DND-41 (cell line): ENCODE data around the gene MYCBP2.

ENCODE experiments used
- ATAC-seq: fragments of 200-7000 bp; cut with Tn5 transposase; 3 replicates; pipeline ENCODE4 v1.9.1; 2021; ENCODE audit warnings: low read depth; ENCODE audit not compliant: insufficient read depth
- DNase-seq: peaks from one replicate; pipeline ENCODE4 v3.0.0-alpha.2; 2020
- H2AFZ ChIP-seq: 2 replicates; pipeline ENCODE4 v1.6.0; 2012; ENCODE audit warnings: low read depth, low read length
- H3K27ac ChIP-seq: 2 replicates; pipeline ENCODE4 v1.5.1; 2012; ENCODE audit warnings: low read length, inconsistent platforms
- H3K27me3 ChIP-seq: fragments of 200-600 bp; sonication (generic); 2 replicates; pipeline ENCODE4 v1.6.0; 2012; ENCODE audit warnings: low read length, mild to moderate bottlenecking, inconsistent platforms; ENCODE audit not compliant: insufficient read depth, poor library complexity
- H3K36me3 ChIP-seq: 2 replicates; pipeline ENCODE4 v1.5.1; 2012; ENCODE audit warnings: low read length, inconsistent platforms; ENCODE audit not compliant: insufficient read depth
- H3K4me1 ChIP-seq: 2 replicates; pipeline ENCODE4 v1.5.1; 2012; ENCODE audit warnings: mild to moderate bottlenecking, low read length; ENCODE audit not compliant: insufficient read depth
- H3K4me2 ChIP-seq: 2 replicates; pipeline ENCODE4 v1.6.0; 2012; ENCODE audit warnings: mild to moderate bottlenecking, moderate library complexity, low read length, inconsistent platforms; ENCODE audit not compliant: insufficient read depth
- H3K4me3 ChIP-seq, 2 experiments: fragments of 200-600 bp in 1 of 2; shearing (Covaris generic) in 1 of 2; 2 replicates each; pipeline ENCODE4 v1.5.1; 2012 to 2016; ENCODE audit warnings: inconsistent platforms in 2 of 2, low read length in 2 of 2, mild to moderate bottlenecking in 2 of 2, low read depth in 1 of 2, moderate library complexity in 1 of 2
- H3K79me2 ChIP-seq: 2 replicates; pipeline ENCODE4 v1.6.0; 2012; ENCODE audit warnings: low read length, inconsistent platforms; ENCODE audit not compliant: insufficient read depth
- H3K9ac ChIP-seq: 2 replicates; pipeline ENCODE4 v1.6.0; 2012; ENCODE audit warnings: low read depth, mild to moderate bottlenecking, inconsistent platforms, low read length, moderate library complexity
- H3K9me3 ChIP-seq: 2 replicates; pipeline ENCODE4 v1.5.1; 2012; ENCODE audit warnings: low read length, moderate library complexity, mild to moderate bottlenecking, inconsistent platforms; ENCODE audit not compliant: insufficient read depth, severe bottlenecking
- H4K20me1 ChIP-seq: 2 replicates; pipeline ENCODE4 v1.6.0; 2012; ENCODE audit warnings: low read length; ENCODE audit not compliant: insufficient read depth
- EZH2 ChIP-seq: IDR thresholded peaks from 3 replicates; pipeline ENCODE4 v1.6.1; 2012; ENCODE audit warnings: borderline replicate concordance, low read depth, mild to moderate bottlenecking, moderate library complexity, low read length, inconsistent platforms; ENCODE audit not compliant: severe bottlenecking
- TF ChIP-seq, protein P1 (sequence below): IDR thresholded peaks from 2 replicates; pipeline ENCODE4 v1.5.1; 2012; ENCODE audit warnings: borderline replicate concordance, low read length, moderate library complexity, mild to moderate bottlenecking; ENCODE audit not compliant: poor library complexity, severe bottlenecking; ENCODE audit errors: extremely low read depth

MYCBP2 gene

DNA sequence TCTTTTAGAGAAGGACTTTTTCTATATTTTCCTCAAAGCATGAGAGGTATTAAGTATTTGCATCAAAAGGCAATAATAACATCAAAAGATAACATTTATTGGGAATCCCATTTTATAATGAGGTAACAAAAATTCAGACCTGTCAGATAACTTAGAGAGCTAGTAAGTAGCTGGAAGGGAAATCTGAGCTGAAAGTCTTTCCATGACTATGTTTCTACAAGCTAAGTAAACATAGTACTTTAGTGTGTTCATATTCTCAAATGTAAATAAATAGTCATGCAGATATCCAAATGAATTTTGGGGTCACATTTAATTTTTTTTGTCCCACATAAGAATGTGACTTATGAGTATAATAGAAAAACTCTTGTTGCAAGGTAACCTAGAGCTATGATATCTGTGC, 212.6 kb downstream of the MYCBP2 start:
- Histone ChIP-seq H2AFZ (no peak overlapping the region), H3K9me3 (peaks cover 7% of the 10 kb centered on the region), H3K4me3 (no peak overlapping the region), H3K79me2 (no peaks in the 10 kb centered on the region), H3K36me3 (peaks cover 48% of the 10 kb centered on the region), H3K27ac (no peak overlapping the region), H3K9ac (no peak overlapping the region), H4K20me1 (no peaks in the 10 kb centered on the region), H3K4me2 (no peak overlapping the region), H3K4me1 (no peaks in the 10 kb centered on the region), H3K27me3 (no peaks in the 10 kb centered on the region)
- ATAC-seq (no peak), DNase-seq (no peak)
- no peak for TF ChIP-seq EZH2
- TF ChIP-seq, protein P1, sequence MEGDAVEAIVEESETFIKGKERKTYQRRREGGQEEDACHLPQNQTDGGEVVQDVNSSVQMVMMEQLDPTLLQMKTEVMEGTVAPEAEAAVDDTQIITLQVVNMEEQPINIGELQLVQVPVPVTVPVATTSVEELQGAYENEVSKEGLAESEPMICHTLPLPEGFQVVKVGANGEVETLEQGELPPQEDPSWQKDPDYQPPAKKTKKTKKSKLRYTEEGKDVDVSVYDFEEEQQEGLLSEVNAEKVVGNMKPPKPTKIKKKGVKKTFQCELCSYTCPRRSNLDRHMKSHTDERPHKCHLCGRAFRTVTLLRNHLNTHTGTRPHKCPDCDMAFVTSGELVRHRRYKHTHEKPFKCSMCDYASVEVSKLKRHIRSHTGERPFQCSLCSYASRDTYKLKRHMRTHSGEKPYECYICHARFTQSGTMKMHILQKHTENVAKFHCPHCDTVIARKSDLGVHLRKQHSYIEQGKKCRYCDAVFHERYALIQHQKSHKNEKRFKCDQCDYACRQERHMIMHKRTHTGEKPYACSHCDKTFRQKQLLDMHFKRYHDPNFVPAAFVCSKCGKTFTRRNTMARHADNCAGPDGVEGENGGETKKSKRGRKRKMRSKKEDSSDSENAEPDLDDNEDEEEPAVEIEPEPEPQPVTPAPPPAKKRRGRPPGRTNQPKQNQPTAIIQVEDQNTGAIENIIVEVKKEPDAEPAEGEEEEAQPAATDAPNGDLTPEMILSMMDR: no peak

DNA sequence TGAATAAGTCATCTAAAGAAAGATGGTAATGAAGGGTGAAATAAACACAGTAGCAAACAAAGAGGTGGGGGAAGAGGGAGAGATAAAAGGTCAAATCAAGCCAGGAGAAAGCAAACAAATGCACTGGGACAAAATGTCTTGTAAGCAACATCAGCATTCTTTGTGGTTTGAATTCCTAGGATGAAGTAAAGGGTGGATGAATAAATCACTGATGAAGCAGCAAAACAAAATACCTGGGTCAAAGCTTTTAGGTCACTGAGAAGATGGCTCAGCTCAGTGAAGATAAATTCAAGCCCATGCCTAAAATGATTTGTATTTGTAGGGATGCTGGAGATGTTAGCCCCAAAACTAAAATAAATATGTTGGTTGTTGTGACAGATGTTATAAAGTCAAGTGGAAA, 213.4 kb downstream of the MYCBP2 start:
- Histone ChIP-seq H3K79me2 (no peaks in the 10 kb centered on the region), H3K27me3 (no peaks in the 10 kb centered on the region), H4K20me1 (no peaks in the 10 kb centered on the region), H3K36me3 (peaks cover 53% of the 10 kb centered on the region), H3K27ac (no peak overlapping the region), H3K4me3 (no peak overlapping the region), H3K9me3 (peaks cover 7% of the 10 kb centered on the region), H2AFZ (no peak overlapping the region), H3K4me1 (no peaks in the 10 kb centered on the region), H3K4me2 (no peak overlapping the region), H3K9ac (no peak overlapping the region)
- DNase-seq (no peak), ATAC-seq (no peak)
- TF ChIP-seq, protein P1: no peak
- TF ChIP-seq EZH2: no peak

DNA sequence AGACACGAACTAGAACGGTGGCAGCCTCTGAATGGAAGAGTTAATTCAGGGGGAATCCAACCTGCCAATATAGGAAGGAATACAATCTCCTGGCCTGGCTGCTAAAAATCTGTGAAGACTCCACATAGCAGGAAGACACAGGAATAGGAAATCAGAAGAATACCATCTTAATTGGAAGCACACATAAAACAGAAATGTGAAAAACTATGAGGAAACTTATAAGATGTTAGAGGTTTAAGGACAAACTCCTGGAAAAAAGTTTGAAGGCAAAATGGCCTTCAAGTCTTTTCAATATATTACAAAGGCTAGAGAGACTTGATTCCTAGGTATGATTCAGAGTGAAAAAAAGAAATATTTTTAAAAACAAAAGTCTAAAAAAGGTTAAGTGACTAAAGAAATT, 221.8 kb downstream of the MYCBP2 start:
- Histone ChIP-seq H3K9me3 (no peaks in the 10 kb centered on the region), H3K4me2 (no peak overlapping the region), H3K4me1 (no peaks in the 10 kb centered on the region), H2AFZ (no peak overlapping the region), H3K36me3 (peaks cover 23% of the 10 kb centered on the region; the same call in 1 of the 2 replicates), H3K27me3 (no peaks in the 10 kb centered on the region), H3K79me2 (no peaks in the 10 kb centered on the region), H4K20me1 (no peaks in the 10 kb centered on the region), H3K9ac (no peak overlapping the region), H3K4me3 (no peak overlapping the region), H3K27ac (no peak overlapping the region)
- DNase-seq (no peak), ATAC-seq (no peak)
- TF ChIP-seq, protein P1: no peak
- no peak for TF ChIP-seq EZH2

DNA sequence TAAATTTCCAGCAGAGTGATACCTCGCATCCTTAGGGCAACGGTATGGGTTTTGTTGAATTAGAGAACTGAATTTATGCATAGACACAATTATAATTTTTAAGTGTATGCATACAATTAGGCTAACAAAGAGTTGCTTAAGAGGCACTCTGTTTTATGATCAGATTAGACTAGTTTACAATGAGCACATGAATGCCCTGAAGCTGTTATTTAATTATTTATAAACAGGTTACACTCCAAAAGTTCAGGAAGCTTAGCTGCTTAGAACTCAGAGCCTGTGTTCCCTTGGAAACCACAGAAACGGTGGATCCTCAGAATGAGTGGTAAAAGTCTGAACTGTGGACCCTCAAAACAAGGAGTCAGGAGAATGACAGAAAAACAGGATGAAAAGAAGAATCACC, 227.5 kb downstream of the MYCBP2 start:
- Histone ChIP-seq H3K4me3 (no peak overlapping the region), H3K4me2 (no peak overlapping the region), H3K27me3 (no peaks in the 10 kb centered on the region), H2AFZ (no peak overlapping the region), H3K36me3 (peaks cover 54% of the 10 kb centered on the region), H4K20me1 (no peaks in the 10 kb centered on the region), H3K79me2 (no peaks in the 10 kb centered on the region), H3K9ac (no peak overlapping the region), H3K27ac (no peak overlapping the region), H3K9me3 (no peaks in the 10 kb centered on the region), H3K4me1 (no peaks in the 10 kb centered on the region)
- ATAC-seq: no peak
- TF ChIP-seq, protein P1: no peak
- no peak for TF ChIP-seq EZH2
- no peak for DNase-seq
